Measurements from ENCODE around the gene BUD23. TPM values are rescaled to one million over a fixed set of nuclear protein-coding genes. Genes with fewer than 3 reads are reported as not detected.

Gene BUD23
- total and polyA plus RNA-seq, 9 of the 15 experiments (the other 6 are each of a cell fraction or from before 2014, with no cell fraction given): 79.5 to 270 (median 150) TPM

DNA sequence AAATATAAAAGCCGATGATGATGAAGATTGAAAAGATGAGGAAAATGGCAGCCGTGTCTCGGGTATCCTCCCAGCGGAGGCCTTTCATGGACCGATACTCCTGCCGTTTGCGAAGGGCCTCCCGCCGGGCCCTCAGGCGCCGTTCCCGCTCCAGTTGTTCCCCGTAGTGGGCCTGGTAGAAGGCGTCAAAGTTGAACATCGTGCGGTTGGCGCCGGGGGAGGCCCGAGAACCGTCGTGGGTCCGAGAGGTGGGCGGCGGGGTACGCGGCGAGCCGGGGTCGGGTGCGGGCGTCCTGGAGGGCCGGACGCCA is 697 bp upstream of the BUD23 start (continued):
- TF ChIP-seq, protein P1, sequence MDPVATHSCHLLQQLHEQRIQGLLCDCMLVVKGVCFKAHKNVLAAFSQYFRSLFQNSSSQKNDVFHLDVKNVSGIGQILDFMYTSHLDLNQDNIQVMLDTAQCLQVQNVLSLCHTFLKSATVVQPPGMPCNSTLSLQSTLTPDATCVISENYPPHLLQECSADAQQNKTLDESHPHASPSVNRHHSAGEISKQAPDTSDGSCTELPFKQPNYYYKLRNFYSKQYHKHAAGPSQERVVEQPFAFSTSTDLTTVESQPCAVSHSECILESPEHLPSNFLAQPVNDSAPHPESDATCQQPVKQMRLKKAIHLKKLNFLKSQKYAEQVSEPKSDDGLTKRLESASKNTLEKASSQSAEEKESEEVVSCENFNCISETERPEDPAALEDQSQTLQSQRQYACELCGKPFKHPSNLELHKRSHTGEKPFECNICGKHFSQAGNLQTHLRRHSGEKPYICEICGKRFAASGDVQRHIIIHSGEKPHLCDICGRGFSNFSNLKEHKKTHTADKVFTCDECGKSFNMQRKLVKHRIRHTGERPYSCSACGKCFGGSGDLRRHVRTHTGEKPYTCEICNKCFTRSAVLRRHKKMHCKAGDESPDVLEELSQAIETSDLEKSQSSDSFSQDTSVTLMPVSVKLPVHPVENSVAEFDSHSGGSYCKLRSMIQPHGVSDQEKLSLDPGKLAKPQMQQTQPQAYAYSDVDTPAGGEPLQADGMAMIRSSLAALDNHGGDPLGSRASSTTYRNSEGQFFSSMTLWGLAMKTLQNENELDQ (CRISPR knock-in tag; IDR thresholded peaks at IDR 0.05; ENCODE audit: borderline replicate concordance): 0 out of 2 replicates have a peak, but pooled peaks have one; percentile 54
- TF ChIP-seq, protein P2, sequence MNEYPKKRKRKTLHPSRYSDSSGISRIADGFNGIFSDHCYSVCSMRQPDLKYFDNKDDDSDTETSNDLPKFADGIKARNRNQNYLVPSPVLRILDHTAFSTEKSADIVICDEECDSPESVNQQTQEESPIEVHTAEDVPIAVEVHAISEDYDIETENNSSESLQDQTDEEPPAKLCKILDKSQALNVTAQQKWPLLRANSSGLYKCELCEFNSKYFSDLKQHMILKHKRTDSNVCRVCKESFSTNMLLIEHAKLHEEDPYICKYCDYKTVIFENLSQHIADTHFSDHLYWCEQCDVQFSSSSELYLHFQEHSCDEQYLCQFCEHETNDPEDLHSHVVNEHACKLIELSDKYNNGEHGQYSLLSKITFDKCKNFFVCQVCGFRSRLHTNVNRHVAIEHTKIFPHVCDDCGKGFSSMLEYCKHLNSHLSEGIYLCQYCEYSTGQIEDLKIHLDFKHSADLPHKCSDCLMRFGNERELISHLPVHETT (CRISPR knock-in tag; conservative IDR thresholded peaks at IDR 0.05 in 1 of 2, IDR thresholded peaks at IDR 0.05 in 1 of 2): 0 out of 4 replicates have a peak, but pooled peaks of 1 of the 2 experiments have one; percentile 9
- TF ChIP-seq, protein P3, sequence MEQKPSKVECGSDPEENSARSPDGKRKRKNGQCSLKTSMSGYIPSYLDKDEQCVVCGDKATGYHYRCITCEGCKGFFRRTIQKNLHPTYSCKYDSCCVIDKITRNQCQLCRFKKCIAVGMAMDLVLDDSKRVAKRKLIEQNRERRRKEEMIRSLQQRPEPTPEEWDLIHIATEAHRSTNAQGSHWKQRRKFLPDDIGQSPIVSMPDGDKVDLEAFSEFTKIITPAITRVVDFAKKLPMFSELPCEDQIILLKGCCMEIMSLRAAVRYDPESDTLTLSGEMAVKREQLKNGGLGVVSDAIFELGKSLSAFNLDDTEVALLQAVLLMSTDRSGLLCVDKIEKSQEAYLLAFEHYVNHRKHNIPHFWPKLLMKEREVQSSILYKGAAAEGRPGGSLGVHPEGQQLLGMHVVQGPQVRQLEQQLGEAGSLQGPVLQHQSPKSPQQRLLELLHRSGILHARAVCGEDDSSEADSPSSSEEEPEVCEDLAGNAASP (IDR thresholded peaks at IDR 0.05): no peak
- TF ChIP-seq, protein P4, sequence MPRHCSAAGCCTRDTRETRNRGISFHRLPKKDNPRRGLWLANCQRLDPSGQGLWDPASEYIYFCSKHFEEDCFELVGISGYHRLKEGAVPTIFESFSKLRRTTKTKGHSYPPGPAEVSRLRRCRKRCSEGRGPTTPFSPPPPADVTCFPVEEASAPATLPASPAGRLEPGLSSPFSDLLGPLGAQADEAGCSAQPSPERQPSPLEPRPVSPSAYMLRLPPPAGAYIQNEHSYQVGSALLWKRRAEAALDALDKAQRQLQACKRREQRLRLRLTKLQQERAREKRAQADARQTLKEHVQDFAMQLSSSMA (CRISPR knock-in tag; IDR thresholded peaks at IDR 0.05): no peak
- TF ChIP-seq E2F6 (IDR thresholded peaks at IDR 0.05; ENCODE audit: borderline replicate concordance in 1 of 2, extremely low read depth in 1 of 2, insufficient read depth in 1 of 2, insufficient read length in 1 of 2, low read depth in 1 of 2, low read length in 1 of 2, poor library complexity in 1 of 2, severe bottlenecking in 1 of 2) (peak in 1 of 2 experiments; percentile 63), PATZ1 (CRISPR knock-in tag; IDR thresholded peaks at IDR 0.05; ENCODE audit: borderline replicate concordance) (no peak), MEIS2 (IDR thresholded peaks at IDR 0.05; ENCODE audit: partially characterized antibody) (no peak), POLR2A (conservative IDR thresholded peaks at IDR 0.05) (no peak), XRCC4 (IDR thresholded peaks at IDR 0.05; ENCODE audit: extremely low read depth, insufficient read depth, insufficient read length) (no peak), KAT2B (IDR thresholded peaks at IDR 0.05; ENCODE audit: low read depth, low read length) (no peak), ZNF324 (CRISPR knock-in tag; IDR thresholded peaks at IDR 0.05) (no peak), NCOA1 (IDR thresholded peaks at IDR 0.05; ENCODE audit: low read depth) (no peak), E2F3 (CRISPR knock-in tag; IDR thresholded peaks at IDR 0.05) (no peak), DNMT1 (IDR thresholded peaks at IDR 0.05) (no peak), POLR3G (IDR thresholded peaks at IDR 0.05; ENCODE audit: extremely low read depth, insufficient read length, insufficient replicate concordance) (no peak), CAMTA2 (CRISPR knock-in tag; conservative IDR thresholded peaks at IDR 0.05) (no peak)
